Measurements from ENCODE around the gene RNF213. TPM values are rescaled to one million over a fixed set of nuclear protein-coding genes. Genes with fewer than 3 reads are reported as not detected.

Gene RNF213
- total RNA-seq, 1 experiment from 2014 or later, result 44.5 TPM

DNA sequence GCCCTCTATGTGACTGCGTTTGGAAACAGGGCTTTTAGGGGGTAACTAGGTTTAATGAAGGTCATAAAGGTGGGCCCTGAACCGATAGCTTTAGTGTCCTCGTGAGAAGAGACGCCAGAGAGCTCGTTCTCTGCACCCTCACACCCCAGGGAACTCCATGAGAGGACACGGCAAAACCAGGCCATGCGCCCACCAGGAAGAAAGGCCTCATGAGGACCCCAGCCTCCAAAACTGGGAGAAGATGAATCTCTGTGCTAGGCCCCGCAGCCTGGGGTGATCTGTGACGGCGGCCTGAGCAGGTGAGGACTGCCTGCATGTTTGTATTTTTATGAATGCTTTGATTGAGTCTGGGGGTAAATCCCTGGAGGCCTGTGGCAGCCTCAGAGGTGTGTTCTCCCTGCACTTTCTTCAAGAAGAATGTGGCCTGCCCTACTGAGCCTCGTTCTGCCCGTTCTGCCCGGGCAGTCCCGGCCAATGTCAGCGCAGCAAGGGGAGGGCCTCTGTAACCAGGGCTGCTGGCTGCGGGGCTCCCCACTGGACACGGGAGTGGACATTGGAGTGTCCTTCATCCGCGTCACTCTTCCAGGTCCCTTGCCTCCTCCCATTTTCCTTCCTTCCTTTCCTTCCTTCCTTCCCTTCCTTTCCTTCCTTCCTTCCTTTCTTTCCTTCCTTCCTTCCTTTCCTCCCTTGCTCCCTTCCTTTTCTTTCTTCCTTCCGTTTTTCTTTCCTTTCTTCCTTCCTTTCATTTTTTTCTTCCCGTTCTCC, 6.8 kb upstream of the RNF213 start (continued):
- TF ChIP-seq, protein P1, sequence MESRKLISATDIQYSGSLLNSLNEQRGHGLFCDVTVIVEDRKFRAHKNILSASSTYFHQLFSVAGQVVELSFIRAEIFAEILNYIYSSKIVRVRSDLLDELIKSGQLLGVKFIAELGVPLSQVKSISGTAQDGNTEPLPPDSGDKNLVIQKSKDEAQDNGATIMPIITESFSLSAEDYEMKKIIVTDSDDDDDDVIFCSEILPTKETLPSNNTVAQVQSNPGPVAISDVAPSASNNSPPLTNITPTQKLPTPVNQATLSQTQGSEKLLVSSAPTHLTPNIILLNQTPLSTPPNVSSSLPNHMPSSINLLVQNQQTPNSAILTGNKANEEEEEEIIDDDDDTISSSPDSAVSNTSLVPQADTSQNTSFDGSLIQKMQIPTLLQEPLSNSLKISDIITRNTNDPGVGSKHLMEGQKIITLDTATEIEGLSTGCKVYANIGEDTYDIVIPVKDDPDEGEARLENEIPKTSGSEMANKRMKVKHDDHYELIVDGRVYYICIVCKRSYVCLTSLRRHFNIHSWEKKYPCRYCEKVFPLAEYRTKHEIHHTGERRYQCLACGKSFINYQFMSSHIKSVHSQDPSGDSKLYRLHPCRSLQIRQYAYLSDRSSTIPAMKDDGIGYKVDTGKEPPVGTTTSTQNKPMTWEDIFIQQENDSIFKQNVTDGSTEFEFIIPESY (IDR thresholded peaks at IDR 0.05; ENCODE audit: extremely low read depth, insufficient replicate concordance, low read length), result no peak
- no peak for TF ChIP-seq POLR2AphosphoS5 (IDR thresholded peaks at IDR 0.05; ENCODE audit: low read depth, low read length)
- TF ChIP-seq SRF (IDR thresholded peaks at IDR 0.05; ENCODE audit: low read depth), result no peak

DNA sequence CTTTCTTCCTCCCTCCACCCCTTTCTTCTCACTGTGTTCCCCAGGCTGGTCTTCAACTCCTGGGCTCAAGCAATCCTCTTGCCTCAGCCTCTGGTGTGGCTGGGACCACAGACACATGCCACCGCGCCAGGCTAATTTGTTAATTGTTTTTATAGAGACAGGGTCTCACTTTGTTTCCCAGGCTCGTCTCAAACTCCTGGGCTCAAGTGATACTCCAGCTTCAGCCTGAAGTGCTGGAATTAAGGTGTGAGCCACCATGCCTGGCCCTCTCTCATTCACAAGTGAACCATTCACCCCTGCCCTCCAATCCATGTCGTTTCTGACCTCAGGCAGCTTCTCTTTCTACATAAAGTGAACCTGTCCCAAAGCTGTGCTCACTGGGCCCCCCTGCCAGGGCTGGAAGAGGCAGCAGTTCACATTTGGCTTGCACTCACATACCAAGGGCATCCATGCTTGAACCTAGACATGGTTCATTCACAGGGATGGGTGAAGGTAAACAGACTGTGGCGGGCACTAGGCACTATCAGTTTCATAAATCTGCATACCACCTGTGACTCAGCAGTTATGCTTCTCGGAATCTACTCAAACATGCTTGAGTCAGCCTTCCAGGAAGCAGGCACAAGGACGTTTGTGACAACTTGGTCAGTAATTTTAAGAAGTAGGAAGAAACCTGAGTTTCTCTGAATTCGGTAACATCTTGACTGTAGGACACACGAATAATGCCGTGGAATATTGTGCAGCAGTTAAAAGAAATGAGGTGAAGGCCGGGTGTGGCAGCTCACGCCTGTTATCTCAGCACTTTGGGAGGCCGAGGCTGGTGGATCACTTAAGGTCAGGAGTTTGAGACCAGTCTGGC, 6.0 kb upstream of the RNF213 start:
- Histone ChIP-seq H3K27ac (ENCODE audit: low read depth, low read length) (peak overlapping the region; percentile 89), H3K9me2 (ENCODE audit: insufficient read depth) (no peaks in the 10 kb centered on the region), H3K4me1 (ENCODE audit: control insufficient read depth in 1 of 2, insufficient read depth in 2 of 2, low read length in 2 of 2) (peaks cover 41 to 66% of the 10 kb centered on the region in 2 experiments), H3K9me3 (ENCODE audit: control insufficient read depth in 1 of 2, insufficient read depth in 1 of 2, low read depth in 1 of 2, low read length in 2 of 2) (no peaks in the 10 kb centered on the region), H4K20me1 (ENCODE audit: insufficient read depth) (no peaks in the 10 kb centered on the region), H3K9ac (ENCODE audit: low read length) (peak overlapping the region; percentile 42), H2AFZ (ENCODE audit: low read depth, low read length, poor library complexity, severe bottlenecking) (peak overlapping the region; percentile 11), H3K36me3 (ENCODE audit: control insufficient read depth in 1 of 2, insufficient read depth in 2 of 2, low read length in 2 of 2) (no peaks in the 10 kb centered on the region), H3K4me3 (replicated peaks in 1 of 2; ENCODE audit: low read depth in 1 of 2, low read length in 2 of 2) (peak overlapping the region in 1 of 2 experiments; percentile 9; a peak in 3 of 4 replicates), H3K79me2 (ENCODE audit: insufficient read depth, low read length) (no peaks in the 10 kb centered on the region), H3K4me2 (ENCODE audit: low read length) (peak overlapping the region; percentile 74), H3K27me3 (ENCODE audit: insufficient read depth, low read length) (no peaks in the 10 kb centered on the region)
- RAD21 ChIA-PET (ENCODE audit: low non-redundant PET in 1 of 2, low total read pairs in 2 of 2, uncharacterized antibody in 2 of 2, unreplicated experiment in 2 of 2), result no interaction called here
- POLR2A ChIA-PET, result no interaction called here
- ATAC-seq, result peak; percentile 78
- intact Hi-C loops (cut with micrococcal nuclease), result no loop called here
- peak; percentile 82 for DNase-seq (ENCODE audit: low read depth, low spot score)
- no TSS peak for BruUV-seq (replicated peaks)
- CTCF ChIA-PET, result no interaction called here
- TF ChIP-seq TCF7L2 (IDR thresholded peaks at IDR 0.05; ENCODE audit: borderline replicate concordance, extremely low read depth, insufficient read depth, insufficient read length) (no peak), EZH2phosphoT487 (IDR thresholded peaks at IDR 0.05; ENCODE audit: borderline replicate concordance) (no peak), POLR2AphosphoS5 (IDR thresholded peaks at IDR 0.05; ENCODE audit: low read depth, low read length) (peak; percentile 59), ELF1 (IDR thresholded peaks at IDR 0.05; ENCODE audit: borderline replicate concordance, low read depth) (no peak; the same call in 1 of the 2 replicates), SRF (IDR thresholded peaks at IDR 0.05; ENCODE audit: low read depth) (no peak), FOSL1 (IDR thresholded peaks at IDR 0.05; ENCODE audit: low read depth) (peak; percentile 90), EGR1 (IDR thresholded peaks at IDR 0.05; ENCODE audit: low read depth) (no peak), RAD21 (IDR thresholded peaks at IDR 0.05; ENCODE audit: low read depth) (no peak; the same call in 1 of the 2 replicates), POLR2A (IDR thresholded peaks at IDR 0.05; ENCODE audit: borderline replicate concordance, extremely low read depth, insufficient read depth, insufficient read length) (no peak), ZNF274 (IDR thresholded peaks at IDR 0.05; ENCODE audit: low read depth, low read length) (no peak)
- TF ChIP-seq, protein P2, sequence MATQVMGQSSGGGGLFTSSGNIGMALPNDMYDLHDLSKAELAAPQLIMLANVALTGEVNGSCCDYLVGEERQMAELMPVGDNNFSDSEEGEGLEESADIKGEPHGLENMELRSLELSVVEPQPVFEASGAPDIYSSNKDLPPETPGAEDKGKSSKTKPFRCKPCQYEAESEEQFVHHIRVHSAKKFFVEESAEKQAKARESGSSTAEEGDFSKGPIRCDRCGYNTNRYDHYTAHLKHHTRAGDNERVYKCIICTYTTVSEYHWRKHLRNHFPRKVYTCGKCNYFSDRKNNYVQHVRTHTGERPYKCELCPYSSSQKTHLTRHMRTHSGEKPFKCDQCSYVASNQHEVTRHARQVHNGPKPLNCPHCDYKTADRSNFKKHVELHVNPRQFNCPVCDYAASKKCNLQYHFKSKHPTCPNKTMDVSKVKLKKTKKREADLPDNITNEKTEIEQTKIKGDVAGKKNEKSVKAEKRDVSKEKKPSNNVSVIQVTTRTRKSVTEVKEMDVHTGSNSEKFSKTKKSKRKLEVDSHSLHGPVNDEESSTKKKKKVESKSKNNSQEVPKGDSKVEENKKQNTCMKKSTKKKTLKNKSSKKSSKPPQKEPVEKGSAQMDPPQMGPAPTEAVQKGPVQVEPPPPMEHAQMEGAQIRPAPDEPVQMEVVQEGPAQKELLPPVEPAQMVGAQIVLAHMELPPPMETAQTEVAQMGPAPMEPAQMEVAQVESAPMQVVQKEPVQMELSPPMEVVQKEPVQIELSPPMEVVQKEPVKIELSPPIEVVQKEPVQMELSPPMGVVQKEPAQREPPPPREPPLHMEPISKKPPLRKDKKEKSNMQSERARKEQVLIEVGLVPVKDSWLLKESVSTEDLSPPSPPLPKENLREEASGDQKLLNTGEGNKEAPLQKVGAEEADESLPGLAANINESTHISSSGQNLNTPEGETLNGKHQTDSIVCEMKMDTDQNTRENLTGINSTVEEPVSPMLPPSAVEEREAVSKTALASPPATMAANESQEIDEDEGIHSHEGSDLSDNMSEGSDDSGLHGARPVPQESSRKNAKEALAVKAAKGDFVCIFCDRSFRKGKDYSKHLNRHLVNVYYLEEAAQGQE (IDR thresholded peaks at IDR 0.05; ENCODE audit: low read depth), result no peak
- TF ChIP-seq, protein P3, sequence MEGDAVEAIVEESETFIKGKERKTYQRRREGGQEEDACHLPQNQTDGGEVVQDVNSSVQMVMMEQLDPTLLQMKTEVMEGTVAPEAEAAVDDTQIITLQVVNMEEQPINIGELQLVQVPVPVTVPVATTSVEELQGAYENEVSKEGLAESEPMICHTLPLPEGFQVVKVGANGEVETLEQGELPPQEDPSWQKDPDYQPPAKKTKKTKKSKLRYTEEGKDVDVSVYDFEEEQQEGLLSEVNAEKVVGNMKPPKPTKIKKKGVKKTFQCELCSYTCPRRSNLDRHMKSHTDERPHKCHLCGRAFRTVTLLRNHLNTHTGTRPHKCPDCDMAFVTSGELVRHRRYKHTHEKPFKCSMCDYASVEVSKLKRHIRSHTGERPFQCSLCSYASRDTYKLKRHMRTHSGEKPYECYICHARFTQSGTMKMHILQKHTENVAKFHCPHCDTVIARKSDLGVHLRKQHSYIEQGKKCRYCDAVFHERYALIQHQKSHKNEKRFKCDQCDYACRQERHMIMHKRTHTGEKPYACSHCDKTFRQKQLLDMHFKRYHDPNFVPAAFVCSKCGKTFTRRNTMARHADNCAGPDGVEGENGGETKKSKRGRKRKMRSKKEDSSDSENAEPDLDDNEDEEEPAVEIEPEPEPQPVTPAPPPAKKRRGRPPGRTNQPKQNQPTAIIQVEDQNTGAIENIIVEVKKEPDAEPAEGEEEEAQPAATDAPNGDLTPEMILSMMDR (IDR thresholded peaks at IDR 0.05 in 2 of 3, conservative IDR thresholded peaks at IDR 0.05 in 1 of 3; ENCODE audit: borderline replicate concordance in 1 of 3, insufficient read depth in 1 of 3, low read depth in 2 of 3, low read length in 2 of 3), result no peak
